Fibroblast of villous mesenchyme (primary cell): ENCODE measurements around the gene XPO4. TPM values are rescaled to one million over a fixed set of nuclear protein-coding genes. Genes with fewer than 3 reads are reported as not detected.

Experiments
- DNase-seq: peaks from one replicate; pipeline ENCODE4 v3.0.0-alpha.2; 2010; ENCODE audit warnings: low read depth
- H3K4me3 ChIP-seq: 2 replicates; pipeline ENCODE4 v1.5.1; 2011; ENCODE audit warnings: low read depth, mild to moderate bottlenecking, low read length
- total RNA-seq: library from RNA; depleted of rRNA; stranded (reverse); fragments of >200 nt; gene quantifications from 2 replicates; pipeline ENCODE4 v1.2.3, GENCODE V29; 2012
- TF ChIP-seq, protein P1 (sequence below): IDR thresholded peaks from 2 replicates; pipeline ENCODE4 v1.5.1; 2012; ENCODE audit warnings: low read depth, mild to moderate bottlenecking, low read length; ENCODE audit not compliant: insufficient read depth

XPO4 gene
- total RNA-seq, 1 donor = 29.8 TPM

DNA sequence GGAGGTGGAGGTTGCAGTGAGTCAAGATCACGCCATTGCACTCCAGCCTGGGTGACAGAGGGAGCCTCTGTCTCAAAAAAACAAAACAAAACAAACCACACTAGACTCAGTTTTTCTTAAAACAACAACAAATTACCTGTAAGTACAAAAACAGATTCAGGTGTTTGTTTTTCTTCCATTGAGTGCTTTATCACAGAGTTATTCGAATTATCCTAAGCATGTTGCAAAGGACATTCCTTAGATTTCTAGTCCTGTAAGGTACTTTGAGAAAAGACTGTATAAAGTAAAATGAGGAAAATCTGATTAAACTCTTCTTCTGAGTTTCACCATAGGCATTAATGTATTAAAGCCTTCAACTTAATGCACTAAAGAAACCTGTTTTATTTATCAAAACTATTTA is 126.6 kb downstream of the XPO4 start:
- no peak overlapping the region for H3K4me3 ChIP-seq
- TF ChIP-seq, protein P1, sequence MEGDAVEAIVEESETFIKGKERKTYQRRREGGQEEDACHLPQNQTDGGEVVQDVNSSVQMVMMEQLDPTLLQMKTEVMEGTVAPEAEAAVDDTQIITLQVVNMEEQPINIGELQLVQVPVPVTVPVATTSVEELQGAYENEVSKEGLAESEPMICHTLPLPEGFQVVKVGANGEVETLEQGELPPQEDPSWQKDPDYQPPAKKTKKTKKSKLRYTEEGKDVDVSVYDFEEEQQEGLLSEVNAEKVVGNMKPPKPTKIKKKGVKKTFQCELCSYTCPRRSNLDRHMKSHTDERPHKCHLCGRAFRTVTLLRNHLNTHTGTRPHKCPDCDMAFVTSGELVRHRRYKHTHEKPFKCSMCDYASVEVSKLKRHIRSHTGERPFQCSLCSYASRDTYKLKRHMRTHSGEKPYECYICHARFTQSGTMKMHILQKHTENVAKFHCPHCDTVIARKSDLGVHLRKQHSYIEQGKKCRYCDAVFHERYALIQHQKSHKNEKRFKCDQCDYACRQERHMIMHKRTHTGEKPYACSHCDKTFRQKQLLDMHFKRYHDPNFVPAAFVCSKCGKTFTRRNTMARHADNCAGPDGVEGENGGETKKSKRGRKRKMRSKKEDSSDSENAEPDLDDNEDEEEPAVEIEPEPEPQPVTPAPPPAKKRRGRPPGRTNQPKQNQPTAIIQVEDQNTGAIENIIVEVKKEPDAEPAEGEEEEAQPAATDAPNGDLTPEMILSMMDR = no peak
- no peak for DNase-seq

DNA sequence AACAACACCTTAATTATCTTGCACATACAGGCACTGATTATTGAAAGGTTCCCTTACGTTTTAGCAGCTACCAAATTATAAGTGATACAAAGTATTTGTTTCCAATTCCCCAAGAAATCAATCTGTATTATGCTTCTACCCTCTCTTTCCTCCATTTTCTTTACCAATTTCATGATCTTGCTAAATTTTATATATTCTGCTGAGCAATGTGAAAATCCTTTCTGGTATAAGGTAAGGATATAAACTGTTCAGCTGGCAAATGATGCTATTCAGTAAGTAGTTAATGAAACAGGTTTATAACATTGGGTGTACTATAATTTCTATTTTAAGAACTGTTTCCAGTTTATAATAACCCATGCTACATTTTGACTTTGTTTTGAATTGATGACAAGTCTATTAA is 127.8 kb downstream of the XPO4 start:
- no peak overlapping the region for H3K4me3 ChIP-seq
- TF ChIP-seq, protein P1 = no peak
- DNase-seq = no peak

- TF ChIP-seq, protein P1 = no peak
These were observed 129.1 kb downstream of the XPO4 start, which contains the start of gene EEF1AKMT1 for GRCh38 chr13:20773194-20774080. EEF1AKMT1 (minus strand) TSS chr13:20773961; CDS start chr13:20757598, 16,363 bp downstream.

DNA sequence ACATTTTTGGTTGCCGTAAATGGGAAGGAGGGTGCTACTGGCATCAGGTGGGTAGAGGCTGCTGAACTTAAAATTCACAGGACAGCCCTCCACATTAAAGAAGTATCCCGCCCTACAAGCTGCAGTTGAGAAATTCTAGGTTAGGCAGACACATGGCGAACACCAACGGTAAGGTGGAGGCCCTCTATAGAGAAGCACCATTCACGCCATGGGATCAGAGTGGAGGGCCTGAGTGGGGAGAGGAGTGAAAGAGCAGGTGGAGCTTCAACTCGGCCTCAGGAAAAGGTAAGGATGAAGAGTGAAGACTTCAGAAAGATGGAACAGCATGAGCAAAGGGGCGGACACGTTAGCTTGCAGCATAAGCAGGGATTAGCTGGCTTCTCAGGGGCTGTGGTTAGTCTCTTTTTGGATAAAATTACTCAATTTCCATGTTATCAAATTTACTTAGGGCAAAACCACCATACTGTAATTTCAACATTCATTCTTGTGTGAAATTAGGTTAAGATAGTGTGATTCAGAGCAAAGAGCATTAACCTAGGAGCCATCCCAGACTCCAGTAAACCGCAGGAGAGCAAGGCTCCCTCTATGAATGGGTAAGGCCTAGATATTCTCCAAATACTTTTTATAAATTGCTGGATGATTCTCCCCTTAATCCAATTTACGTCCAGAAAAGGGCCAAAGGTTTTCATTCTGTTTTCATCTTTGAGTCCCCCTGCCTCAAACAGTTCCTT is 130.0 kb downstream of the XPO4 start:
- peak; percentile 64 for DNase-seq
- TF ChIP-seq, protein P1 = no peak
- peak overlapping the region; percentile 75 for H3K4me3 ChIP-seq

More at GRCh38 chr13:20773194-20774080, 129.1 kb downstream of the XPO4 start, which contains the start of gene EEF1AKMT1:
- H3K4me3 ChIP-seq = peak within 1 kb of the TSS; percentile 75
- peak; percentile 95 for DNase-seq

DNA sequence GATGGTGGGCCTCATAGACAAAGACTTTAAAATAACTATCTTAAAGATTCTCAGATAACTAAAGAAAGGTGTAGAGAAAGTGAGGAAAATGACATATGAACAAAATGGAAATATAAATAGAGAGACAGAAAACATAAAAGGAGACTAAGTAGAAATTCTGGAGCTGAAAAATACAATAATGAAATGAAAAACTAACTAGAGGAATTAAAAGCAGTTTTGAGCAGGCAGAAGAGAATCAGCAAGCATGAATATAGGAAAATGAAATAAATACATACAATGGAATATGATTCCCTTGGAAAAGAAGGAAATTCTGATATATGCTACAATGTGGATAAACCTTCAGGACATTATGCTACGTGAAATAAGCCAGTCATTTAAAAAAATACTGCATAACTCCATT is 132.7 kb downstream of the XPO4 start:
- TF ChIP-seq, protein P1 = no peak
- DNase-seq = no peak
- no peak overlapping the region for H3K4me3 ChIP-seq

- no peak overlapping the region for H3K4me3 ChIP-seq
- TF ChIP-seq, protein P1 = no peak
- DNase-seq = no peak
These were observed 133.5 kb downstream of the XPO4 start for GRCh38 chr13:20769091-20769490.
